ENCODE measurements around the gene CGB3. TPM values are rescaled to one million over a fixed set of nuclear protein-coding genes. Genes with fewer than 3 reads are reported as not detected.
"Not testable (repeated sequence)": the region's sequence is repeated elsewhere in the genome, so short reads cannot be mapped to it uniquely, and the experiment has no call there.

Gene CGB3
- polyA plus RNA-seq, 3 donors = not detected

- Histone ChIP-seq H3K4me3 (replicated peaks in 1 of 3; ENCODE audit: low read depth in 2 of 3, low read length in 3 of 3) (no peak overlapping the region), H3K27me3 (ENCODE audit: control insufficient read depth in 2 of 2, insufficient read depth in 2 of 2, low read length in 2 of 2) (no peaks in the 10 kb centered on the region), H3K27ac (ENCODE audit: low read depth in 1 of 2, low read length in 2 of 2) (no peak overlapping the region), H3K4me2 (replicated peaks; ENCODE audit: extremely low read depth, low read length, poor library complexity, severe bottlenecking) (no peak overlapping the region), H2AFZ (ENCODE audit: insufficient read depth, low read depth, low read length, poor library complexity, severe bottlenecking) (no peak overlapping the region), H3K36me3 (replicated peaks in 1 of 2; ENCODE audit: control insufficient read depth in 1 of 2, insufficient read depth in 2 of 2, low read length in 2 of 2) (no peaks in the 10 kb centered on the region), H3K9ac (ENCODE audit: insufficient read depth, low read length, poor library complexity, severe bottlenecking) (no peak overlapping the region), H3K4me1 (ENCODE audit: control insufficient read depth in 1 of 2, insufficient read depth in 2 of 2, low read length in 2 of 2) (no peaks in the 10 kb centered on the region), H3K9me3 (replicated peaks in 1 of 2; ENCODE audit: control insufficient read depth in 1 of 2, insufficient read depth in 1 of 2, low read length in 2 of 2) (no peaks in the 10 kb centered on the region), H3K79me2 (ENCODE audit: insufficient read depth, low read length) (no peaks in the 10 kb centered on the region), H4K20me1 (ENCODE audit: insufficient read depth, low read length) (no peaks in the 10 kb centered on the region)
- H3K27me3 Mint-ChIP-seq (ENCODE audit: low read depth in 3 of 3) = peaks cover 2 to 10% (median 5%) of the 10 kb centered on the region in 3 donors
- H3K27ac Mint-ChIP-seq = no peak overlapping the region
- DNase-seq = no peak
- H3K36me3 Mint-ChIP-seq = no peaks in the 10 kb centered on the region
- H3K4me1 Mint-ChIP-seq = no peaks in the 10 kb centered on the region
- intact Hi-C loops (cut with micrococcal nuclease) = no loop called here
- no peak for TF ChIP-seq CTCF (IDR thresholded peaks at IDR 0.05)
- no peaks in the 10 kb centered on the region for H3K9me3 Mint-ChIP-seq
- WGBS (ENCODE audit: insufficient coverage) = 92% methylated on average over 12 of the region's 17 CpGs
- no peak overlapping the region for H3K4me3 Mint-ChIP-seq
Observed at GRCh38 chr19:49042177-49042576, 18.0 kb upstream of the CGB3 start.

GRCh38 chr19:49039736-49040135 is 15.6 kb upstream of the CGB3 start:
- H3K9me3 ChIP-seq (replicated peaks in 1 of 2; ENCODE audit: control insufficient read depth in 1 of 2, insufficient read depth in 1 of 2, low read length in 2 of 2); intact Hi-C loops (cut with micrococcal nuclease); H4K20me1 ChIP-seq (ENCODE audit: insufficient read depth, low read length); H3K4me3 ChIP-seq (replicated peaks in 1 of 3; ENCODE audit: low read depth in 2 of 3, low read length in 3 of 3); H3K27ac ChIP-seq (ENCODE audit: low read depth in 1 of 2, low read length in 2 of 2); H3K4me3 Mint-ChIP-seq; H3K4me1 Mint-ChIP-seq; H3K36me3 Mint-ChIP-seq; H3K27ac Mint-ChIP-seq; H3K4me1 ChIP-seq (ENCODE audit: control insufficient read depth in 1 of 2, insufficient read depth in 2 of 2, low read length in 2 of 2); H2AFZ ChIP-seq (ENCODE audit: insufficient read depth, low read depth, low read length, poor library complexity, severe bottlenecking); H3K4me2 ChIP-seq (replicated peaks; ENCODE audit: extremely low read depth, low read length, poor library complexity, severe bottlenecking); H3K9ac ChIP-seq (ENCODE audit: insufficient read depth, low read length, poor library complexity, severe bottlenecking); H3K27me3 ChIP-seq (ENCODE audit: control insufficient read depth in 2 of 2, insufficient read depth in 2 of 2, low read length in 2 of 2); DNase-seq; H3K79me2 ChIP-seq (ENCODE audit: insufficient read depth, low read length); H3K36me3 ChIP-seq (replicated peaks in 1 of 2; ENCODE audit: control insufficient read depth in 1 of 2, insufficient read depth in 2 of 2, low read length in 2 of 2); H3K9me3 Mint-ChIP-seq: not testable (repeated sequence)
- WGBS (ENCODE audit: insufficient coverage) = no CpG with 5 or more reads among the region's 9 CpGs
- H3K27me3 Mint-ChIP-seq (ENCODE audit: low read depth in 3 of 3) = peaks cover 2 to 11% (median 7%) of the 10 kb centered on the region in 3 donors

DNA sequence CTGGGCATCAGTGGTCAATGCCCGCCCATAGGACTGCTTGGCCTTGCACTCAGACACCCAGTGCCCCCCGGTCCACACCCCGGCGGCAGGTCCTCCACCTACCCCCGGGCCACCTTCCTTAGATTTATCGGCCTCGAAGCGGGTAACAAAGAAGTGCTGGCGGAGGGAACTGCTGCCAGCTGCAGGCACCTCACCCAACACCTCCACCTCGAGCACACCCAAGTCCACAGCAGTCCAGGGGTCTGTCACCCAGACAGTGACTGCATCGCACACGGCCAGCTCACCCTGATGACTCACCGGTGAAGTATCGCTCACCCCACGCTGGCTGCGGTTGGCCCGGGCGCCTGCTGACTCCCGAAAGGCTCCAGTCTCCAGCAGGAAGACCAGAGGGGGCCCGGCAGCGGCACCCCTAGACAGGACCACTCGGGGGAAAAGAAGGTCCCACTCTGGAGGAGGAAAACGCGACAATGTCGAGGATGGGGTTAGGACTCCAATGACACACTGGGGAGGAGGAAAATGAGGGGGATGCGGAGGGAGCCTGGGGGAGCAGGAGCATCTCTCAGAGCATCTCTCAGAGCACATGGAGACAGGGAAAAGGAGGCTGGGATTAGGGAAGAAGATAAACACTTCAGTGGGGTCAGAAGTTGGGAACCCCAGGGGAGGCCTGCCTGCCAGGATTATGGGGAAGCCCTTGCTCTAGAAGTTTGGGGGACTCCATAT is 14.6 kb upstream of the CGB3 start:
- H3K9me3 ChIP-seq (replicated peaks in 1 of 2; ENCODE audit: control insufficient read depth in 1 of 2, insufficient read depth in 1 of 2, low read length in 2 of 2); H3K27ac Mint-ChIP-seq; H3K79me2 ChIP-seq (ENCODE audit: insufficient read depth, low read length); H3K4me3 ChIP-seq (replicated peaks in 1 of 3; ENCODE audit: low read depth in 2 of 3, low read length in 3 of 3); H2AFZ ChIP-seq (ENCODE audit: insufficient read depth, low read depth, low read length, poor library complexity, severe bottlenecking); H3K4me1 Mint-ChIP-seq; H3K36me3 ChIP-seq (replicated peaks in 1 of 2; ENCODE audit: control insufficient read depth in 1 of 2, insufficient read depth in 2 of 2, low read length in 2 of 2); H3K4me1 ChIP-seq (ENCODE audit: control insufficient read depth in 1 of 2, insufficient read depth in 2 of 2, low read length in 2 of 2); H3K9me3 Mint-ChIP-seq; H3K9ac ChIP-seq (ENCODE audit: insufficient read depth, low read length, poor library complexity, severe bottlenecking); H3K27me3 ChIP-seq (ENCODE audit: control insufficient read depth in 2 of 2, insufficient read depth in 2 of 2, low read length in 2 of 2); H3K27ac ChIP-seq (ENCODE audit: low read depth in 1 of 2, low read length in 2 of 2); H4K20me1 ChIP-seq (ENCODE audit: insufficient read depth, low read length); H3K4me3 Mint-ChIP-seq; DNase-seq; H3K36me3 Mint-ChIP-seq; intact Hi-C loops (cut with micrococcal nuclease); H3K4me2 ChIP-seq (replicated peaks; ENCODE audit: extremely low read depth, low read length, poor library complexity, severe bottlenecking): not testable (repeated sequence)
- H3K27me3 Mint-ChIP-seq (ENCODE audit: low read depth in 3 of 3) = peaks cover 2 to 11% (median 7%) of the 10 kb centered on the region in 3 donors
- WGBS (ENCODE audit: insufficient coverage) = 90% methylated on average over 12 of the region's 26 CpGs

- DNase-seq; H3K4me3 Mint-ChIP-seq; H3K36me3 Mint-ChIP-seq; H4K20me1 ChIP-seq (ENCODE audit: insufficient read depth, low read length); H3K9ac ChIP-seq (ENCODE audit: insufficient read depth, low read length, poor library complexity, severe bottlenecking); H3K27ac ChIP-seq (ENCODE audit: low read depth in 1 of 2, low read length in 2 of 2); H2AFZ ChIP-seq (ENCODE audit: insufficient read depth, low read depth, low read length, poor library complexity, severe bottlenecking); H3K36me3 ChIP-seq (replicated peaks in 1 of 2; ENCODE audit: control insufficient read depth in 1 of 2, insufficient read depth in 2 of 2, low read length in 2 of 2); intact Hi-C loops (cut with micrococcal nuclease); H3K4me3 ChIP-seq (replicated peaks in 1 of 3; ENCODE audit: low read depth in 2 of 3, low read length in 3 of 3); H3K27me3 ChIP-seq (ENCODE audit: control insufficient read depth in 2 of 2, insufficient read depth in 2 of 2, low read length in 2 of 2); H3K79me2 ChIP-seq (ENCODE audit: insufficient read depth, low read length); H3K9me3 Mint-ChIP-seq; H3K9me3 ChIP-seq (replicated peaks in 1 of 2; ENCODE audit: control insufficient read depth in 1 of 2, insufficient read depth in 1 of 2, low read length in 2 of 2); H3K4me1 ChIP-seq (ENCODE audit: control insufficient read depth in 1 of 2, insufficient read depth in 2 of 2, low read length in 2 of 2); H3K27ac Mint-ChIP-seq; H3K27me3 Mint-ChIP-seq (ENCODE audit: low read depth in 3 of 3); H3K4me2 ChIP-seq (replicated peaks; ENCODE audit: extremely low read depth, low read length, poor library complexity, severe bottlenecking); H3K4me1 Mint-ChIP-seq: not testable (repeated sequence)
- WGBS (ENCODE audit: insufficient coverage) = no CpG with 5 or more reads among the region's 8 CpGs
Observed at GRCh38 chr19:49038111-49038510, 14.0 kb upstream of the CGB3 start.
